H9 (cell line): ENCODE measurements around the gene TBXAS1. TPM values are rescaled to one million over a fixed set of nuclear protein-coding genes. Genes with fewer than 3 reads are reported as not detected.

Experiments
- DNase-seq: peaks from one replicate; pipeline ENCODE4 v3.0.0-alpha.2; 2017
- H2AFZ ChIP-seq: one replicate; pipeline ENCODE4 v1.6.1; 2013; ENCODE audit warnings: mild to moderate bottlenecking, low read length, control low read depth, moderate library complexity
- H2AK5ac ChIP-seq: 2 replicates; pipeline ENCODE4 v1.6.1; 2013; ENCODE audit warnings: low read length, control low read depth, mixed read lengths; ENCODE audit not compliant: insufficient read length
- H2BK120ac ChIP-seq: one replicate; pipeline ENCODE4 v1.6.1; 2013; ENCODE audit warnings: low read depth, mild to moderate bottlenecking, low read length, control low read depth, inconsistent platforms; ENCODE audit not compliant: poor library complexity, severe bottlenecking
- H2BK12ac ChIP-seq: 2 replicates; pipeline ENCODE4 v1.6.1; 2013; ENCODE audit warnings: low read length, control low read depth, mixed read lengths, low read depth; ENCODE audit not compliant: insufficient read length
- H2BK15ac ChIP-seq: 2 replicates; pipeline ENCODE4 v1.6.1; 2013; ENCODE audit warnings: low read depth, low read length, control low read depth
- H2BK20ac ChIP-seq: one replicate; pipeline ENCODE4 v1.6.1; 2013; ENCODE audit warnings: low read depth, mild to moderate bottlenecking, low read length, control low read depth, inconsistent platforms; ENCODE audit not compliant: poor library complexity, severe bottlenecking
- H2BK5ac ChIP-seq: 2 replicates; pipeline ENCODE4 v1.6.1; 2013; ENCODE audit warnings: low read length, control low read depth, mixed read lengths; ENCODE audit not compliant: insufficient read length
- H3K14ac ChIP-seq: 2 replicates; pipeline ENCODE4 v1.6.1; 2013; ENCODE audit warnings: low read length, control low read depth; ENCODE audit not compliant: insufficient read depth
- H3K18ac ChIP-seq: 2 replicates; pipeline ENCODE4 v1.6.1; 2013; ENCODE audit warnings: low read depth, mild to moderate bottlenecking, mixed read lengths, low read length, control low read depth; ENCODE audit not compliant: insufficient read length
- H3K23ac ChIP-seq: 2 replicates; pipeline ENCODE4 v1.6.1; 2013; ENCODE audit warnings: low read length, control low read depth, mixed read lengths, low read depth; ENCODE audit not compliant: insufficient read length
- H3K23me2 ChIP-seq: 2 replicates; pipeline ENCODE4 v1.6.1; 2013; ENCODE audit warnings: low read depth, mild to moderate bottlenecking, mixed read lengths, low read length, control low read depth; ENCODE audit not compliant: insufficient read length, poor library complexity, severe bottlenecking
- H3K27ac ChIP-seq: 2 replicates; pipeline ENCODE4 v1.5.1; 2013; ENCODE audit warnings: low read length, control low read depth, mixed read lengths, low read depth; ENCODE audit not compliant: insufficient read length
- H3K27me3 ChIP-seq: 2 replicates; pipeline ENCODE4 v1.6.1; 2013; ENCODE audit warnings: low read length, control low read depth, inconsistent platforms; ENCODE audit not compliant: insufficient read depth
- H3K4ac ChIP-seq: 2 replicates; pipeline ENCODE4 v1.6.1; 2013; ENCODE audit warnings: low read depth, mild to moderate bottlenecking, control low read depth, inconsistent platforms, low read length, moderate library complexity
- H3K4me1 ChIP-seq: 2 replicates; pipeline ENCODE4 v1.6.1; 2013; ENCODE audit warnings: low read length, control low read depth, inconsistent platforms; ENCODE audit not compliant: insufficient read depth
- H3K4me2 ChIP-seq: 2 replicates; pipeline ENCODE4 v1.6.1; 2013; ENCODE audit warnings: low read length, control low read depth, mixed read lengths; ENCODE audit not compliant: insufficient read length, insufficient read depth
- H3K56ac ChIP-seq: 2 replicates; pipeline ENCODE4 v1.6.1; 2013; ENCODE audit warnings: low read depth, mild to moderate bottlenecking, mixed read lengths, low read length, control low read depth; ENCODE audit not compliant: insufficient read length
- H3K79me1 ChIP-seq: 2 replicates; pipeline ENCODE4 v1.6.1; 2013; ENCODE audit warnings: low read depth, mild to moderate bottlenecking, moderate library complexity, low read length, control low read depth, inconsistent platforms; ENCODE audit not compliant: insufficient read depth, poor library complexity, severe bottlenecking
- H3K79me2 ChIP-seq: 2 replicates; pipeline ENCODE4 v1.6.1; 2013; ENCODE audit warnings: low read length, control low read depth, inconsistent platforms; ENCODE audit not compliant: insufficient read depth
- H3K9ac ChIP-seq: 2 replicates; pipeline ENCODE4 v1.6.1; 2013; ENCODE audit warnings: low read length, control low read depth, mixed read lengths; ENCODE audit not compliant: insufficient read length; ENCODE audit errors: extremely low read depth
- H3K9me3 ChIP-seq: one replicate; pipeline ENCODE4 v1.6.1; 2013; ENCODE audit warnings: low read depth, low read length, inconsistent platforms; ENCODE audit not compliant: control insufficient read depth
- H3T11ph ChIP-seq: one replicate; pipeline ENCODE4 v1.6.1; 2013; ENCODE audit warnings: mild to moderate bottlenecking, low read length, control low read depth, inconsistent platforms
- H4K20me1 ChIP-seq: one replicate; pipeline ENCODE4 v1.6.1; 2013; ENCODE audit not compliant: control insufficient read depth, insufficient read length, insufficient read depth
- H4K5ac ChIP-seq: 2 replicates; pipeline ENCODE4 v1.6.1; 2013; ENCODE audit warnings: low read depth, mild to moderate bottlenecking, mixed read lengths, low read length, control low read depth; ENCODE audit not compliant: insufficient read length
- H4K8ac ChIP-seq: replicated peaks from 2 replicates; pipeline ENCODE4 v1.6.1; 2013; ENCODE audit warnings: low read length, control low read depth, mixed read lengths, low read depth; ENCODE audit not compliant: insufficient read length
- H4K91ac ChIP-seq: 2 replicates; pipeline ENCODE4 v1.6.1; 2013; ENCODE audit warnings: low read depth, mild to moderate bottlenecking, moderate library complexity, mixed read lengths, low read length, control low read depth; ENCODE audit not compliant: insufficient read length
- H3K27ac Mint-ChIP-seq, 3 experiments: 2 replicates in 2 of 3; 3 replicates in 1 of 3; pipeline ENCODE4 v1.8.0; 2020 to 2021; ENCODE audit warnings: mixed read lengths in 3 of 3, mild to moderate bottlenecking in 1 of 3, moderate library complexity in 1 of 3
- H3K27me3 Mint-ChIP-seq: 2 replicates; pipeline ENCODE4 v1.8.0; 2021; ENCODE audit warnings: low read depth, mild to moderate bottlenecking, moderate library complexity, mixed read lengths
- H3K36me3 Mint-ChIP-seq, 3 experiments: 2 replicates in 2 of 3; 3 replicates in 1 of 3; pipeline ENCODE4 v1.8.0; 2020 to 2021; ENCODE audit warnings: low read depth in 3 of 3, mixed read lengths in 3 of 3; ENCODE audit not compliant: insufficient read depth in 1 of 3
- H3K4me1 Mint-ChIP-seq, 2 experiments: 2 replicates each; pipeline ENCODE4 v1.8.0; 2020; ENCODE audit warnings: mixed read lengths in 2 of 2
- H3K4me3 Mint-ChIP-seq, 2 experiments: 2 replicates in 1 of 2; 3 replicates in 1 of 2; pipeline ENCODE4 v1.8.0; 2020 to 2021; ENCODE audit warnings: mild to moderate bottlenecking in 2 of 2, mixed read lengths in 2 of 2, moderate library complexity in 1 of 2
- H3K9me3 Mint-ChIP-seq, 2 experiments: 2 replicates in 1 of 2; 3 replicates in 1 of 2; pipeline ENCODE4 v1.8.0; 2020; ENCODE audit warnings: mild to moderate bottlenecking in 2 of 2, mixed read lengths in 2 of 2, moderate library complexity in 1 of 2
- CTCF ChIP-seq: fragments of 200-600 bp; sonication (generic); conservative IDR thresholded peaks from 3 replicates; pipeline ENCODE4 v1.8.0; 2021; ENCODE audit warnings: antibody characterized with exemption, mild to moderate bottlenecking
- total RNA-seq: library from RNA; stranded (reverse); gene quantifications from 2 replicates; pipeline ENCODE4 v1.2.1, GENCODE V29; 2021

Gene TBXAS1
- total RNA-seq, 1 experiment from 2014 or later, result 0.39 TPM

- Histone ChIP-seq H3K23ac (no peak overlapping the region), H3T11ph (no peak overlapping the region), H3K79me1 (no peaks in the 10 kb centered on the region), H4K5ac (no peak overlapping the region), H3K27me3 (no peaks in the 10 kb centered on the region), H4K8ac (no peak overlapping the region), H2BK120ac (no peak overlapping the region), H3K27ac (no peak overlapping the region), H3K9ac (no peak overlapping the region), H3K4me2 (no peak overlapping the region), H2AK5ac (no peak overlapping the region), H4K20me1 (no peaks in the 10 kb centered on the region), H3K14ac (no peak overlapping the region), H2BK5ac (no peak overlapping the region), H3K4ac (no peak overlapping the region), H3K4me1 (no peaks in the 10 kb centered on the region), H2BK15ac (no peak overlapping the region), H4K91ac (no peak overlapping the region), H2BK20ac (no peak overlapping the region), H3K9me3 (no peaks in the 10 kb centered on the region), H2BK12ac (no peak overlapping the region), H3K79me2 (no peaks in the 10 kb centered on the region), H2AFZ (no peak overlapping the region), H3K56ac (no peak overlapping the region), H3K23me2 (no peaks in the 10 kb centered on the region), H3K18ac (no peak overlapping the region)
- no peak overlapping the region for H3K27ac Mint-ChIP-seq
- no peaks in the 10 kb centered on the region for H3K27me3 Mint-ChIP-seq
- H3K36me3 Mint-ChIP-seq, result peaks cover 0 to 6% (median 0%) of the 10 kb centered on the region in 3 experiments; a peak in 2 of 7 replicates
- no peak for TF ChIP-seq CTCF
- no peak overlapping the region for H3K4me3 Mint-ChIP-seq
- no peaks in the 10 kb centered on the region for H3K9me3 Mint-ChIP-seq
- no peaks in the 10 kb centered on the region for H3K4me1 Mint-ChIP-seq
- no peak for DNase-seq
These were observed 205.4 kb downstream of the TBXAS1 start for GRCh38 chr7:140034421-140034820.
